EH (cell line): ENCODE measurements around the gene LYL1.

Experiments used
- DNase-seq: peaks from one replicate; pipeline ENCODE4 v3.0.0-alpha.2; 2015; ENCODE audit warnings: low read depth

The LYL1 gene

DNA sequence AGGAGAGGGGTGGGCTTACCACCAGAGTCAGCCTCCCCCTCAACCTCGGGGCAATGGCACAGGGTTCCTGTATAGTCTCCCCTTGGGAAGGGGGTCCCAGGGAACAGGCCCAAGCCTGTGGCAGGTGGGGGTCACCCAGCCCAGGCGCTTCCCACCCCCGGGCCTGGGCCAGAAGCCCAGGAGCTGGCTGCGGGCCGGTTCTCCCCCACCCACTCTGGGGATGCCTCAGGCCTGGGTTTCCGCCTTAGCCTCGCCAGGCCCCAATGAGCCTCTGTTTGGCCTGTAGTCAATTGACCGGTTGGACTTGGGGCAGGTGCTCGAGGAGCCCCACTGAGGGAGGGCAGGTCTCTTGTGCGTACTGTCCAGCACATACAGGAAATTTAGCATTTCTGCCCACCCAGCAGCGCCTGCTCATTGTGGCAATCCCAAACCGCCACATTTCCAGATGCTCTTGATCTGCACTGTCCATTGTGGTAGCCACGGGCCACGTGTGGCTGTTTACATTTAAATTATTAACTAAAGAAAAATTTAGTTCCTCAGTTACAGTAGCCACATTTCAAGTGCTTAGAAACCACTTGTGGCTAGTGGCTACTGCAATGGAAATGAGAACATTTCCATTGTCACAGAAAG lies 9.9 kb downstream of the LYL1 start:
- DNase-seq, result peak; percentile 40

DNA sequence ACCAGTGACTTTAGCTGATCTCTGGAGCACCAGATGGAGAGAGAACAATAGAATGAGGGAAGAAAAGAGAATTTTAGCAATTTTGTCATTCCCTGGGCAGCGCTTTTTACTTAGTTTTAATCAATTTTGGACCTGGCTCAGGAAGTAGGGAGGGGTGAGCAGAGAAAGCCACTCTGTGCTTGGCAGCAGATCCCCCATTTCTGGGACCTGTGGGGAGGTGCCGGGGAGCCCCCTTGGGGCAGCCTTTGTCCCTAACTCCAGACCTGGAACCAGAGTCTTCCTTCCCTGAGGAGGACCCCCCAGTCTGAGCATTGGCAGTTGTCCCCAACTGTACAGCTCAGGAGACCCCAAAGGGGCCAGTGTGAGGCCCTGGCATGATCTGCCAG lies 10.5 kb downstream of the LYL1 start:
- no peak for DNase-seq

DNA sequence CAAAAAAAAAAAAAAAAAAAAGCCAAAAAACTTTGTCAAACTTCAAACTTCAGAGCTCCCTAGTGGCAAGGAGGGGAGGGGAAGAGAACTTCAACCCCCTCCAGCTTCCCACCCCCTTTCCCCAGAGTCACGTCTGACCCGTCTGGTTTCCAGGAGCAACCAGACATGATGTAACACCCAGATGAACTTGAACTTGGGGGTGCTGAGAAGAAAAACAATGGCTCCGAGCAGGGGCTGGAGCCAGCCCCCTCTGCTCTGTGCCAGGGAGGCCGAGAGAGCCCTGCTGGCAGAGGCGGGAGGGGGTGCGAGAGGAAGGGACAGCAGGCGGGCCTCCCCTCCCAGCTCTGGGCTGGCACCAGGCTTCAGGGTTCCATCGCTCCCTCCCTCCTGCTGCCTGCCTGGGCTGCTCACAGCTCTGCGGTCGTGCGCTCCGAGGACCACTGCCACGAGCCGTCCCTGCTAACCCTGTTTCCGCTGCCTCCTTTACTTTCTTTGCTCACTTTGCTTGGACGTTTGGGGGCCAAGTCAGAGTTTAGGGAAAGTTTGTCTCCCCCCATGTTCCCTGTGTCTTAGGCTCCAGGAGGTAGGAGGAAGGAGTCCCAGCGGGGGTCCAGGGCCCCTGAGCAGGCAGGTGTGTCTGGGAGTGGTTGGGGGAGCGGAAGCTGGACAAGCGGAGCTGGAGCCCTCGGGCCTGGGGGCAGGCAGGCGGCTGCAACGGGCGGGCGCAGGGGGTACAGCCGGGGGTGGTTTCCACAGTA lies 11.1 kb downstream of the LYL1 start:
- peak; percentile 82 for DNase-seq

DNA sequence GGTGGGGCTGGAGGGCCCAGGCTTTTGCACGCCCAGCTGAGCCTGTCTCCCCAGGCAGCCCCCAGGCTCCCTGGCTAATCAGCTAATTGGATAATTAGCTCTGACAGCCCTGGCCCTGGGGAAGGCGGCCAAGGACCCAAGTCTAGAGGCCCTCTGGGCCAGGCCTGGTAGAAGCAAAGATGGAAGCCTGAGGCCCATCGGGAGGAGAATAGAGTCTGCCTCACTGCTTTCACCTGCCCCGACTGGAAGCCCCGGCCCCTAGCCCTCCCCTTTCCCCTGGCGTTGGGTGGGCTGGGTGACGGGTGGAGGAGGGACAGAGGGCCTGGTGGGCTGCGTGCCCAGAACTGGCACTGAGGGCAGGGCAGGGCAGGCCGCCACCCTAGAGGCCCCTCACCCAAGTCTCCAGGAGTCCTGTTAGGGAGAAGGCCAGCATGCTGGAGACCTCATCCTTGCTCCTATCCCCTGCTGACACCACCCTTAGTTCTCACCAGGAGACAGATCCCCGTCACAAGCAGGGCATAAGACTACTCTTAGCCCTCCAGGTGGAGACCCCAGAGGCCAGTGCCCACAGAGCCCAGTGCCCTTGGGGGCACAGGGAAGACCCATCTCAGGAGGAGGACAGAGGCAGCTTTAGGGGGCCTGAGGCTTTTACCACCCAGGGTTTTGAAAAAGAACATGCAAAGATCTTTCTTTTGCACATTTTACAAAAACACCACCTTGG lies 12.0 kb downstream of the LYL1 start:
- no peak for DNase-seq

DNA sequence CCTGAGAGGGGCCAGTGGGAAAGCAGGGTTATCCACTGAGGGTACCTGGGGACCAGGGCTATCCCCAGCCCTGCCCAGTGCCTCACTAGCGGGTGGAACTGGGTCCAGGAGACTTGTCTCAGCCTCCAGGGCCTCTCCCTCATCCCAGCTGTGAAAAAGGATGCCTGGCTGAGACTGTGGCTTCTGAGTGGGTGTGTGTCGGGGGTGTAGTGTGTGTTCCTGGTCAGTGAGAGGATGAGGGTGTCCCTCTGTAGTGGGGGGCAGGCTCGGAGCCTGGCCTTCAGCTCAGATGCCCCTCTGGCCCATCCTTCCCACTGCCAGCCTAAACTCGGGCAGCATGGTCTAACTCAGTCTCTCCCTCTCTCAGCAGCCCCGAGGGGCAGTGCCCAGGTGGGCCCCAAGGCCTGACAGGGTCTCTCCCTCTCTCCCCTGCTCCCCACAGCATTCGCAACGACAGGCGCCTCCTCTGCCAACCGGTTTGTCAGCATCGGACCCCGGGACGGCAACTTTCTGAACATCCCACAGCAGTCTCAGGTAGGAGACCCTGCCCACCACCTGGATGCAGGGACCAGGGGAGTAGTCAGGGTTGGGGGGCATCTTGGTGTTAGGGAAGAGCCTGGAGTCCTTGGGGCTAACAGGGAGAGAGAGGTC lies 12.7 kb downstream of the LYL1 start:
- DNase-seq, result no peak

DNA sequence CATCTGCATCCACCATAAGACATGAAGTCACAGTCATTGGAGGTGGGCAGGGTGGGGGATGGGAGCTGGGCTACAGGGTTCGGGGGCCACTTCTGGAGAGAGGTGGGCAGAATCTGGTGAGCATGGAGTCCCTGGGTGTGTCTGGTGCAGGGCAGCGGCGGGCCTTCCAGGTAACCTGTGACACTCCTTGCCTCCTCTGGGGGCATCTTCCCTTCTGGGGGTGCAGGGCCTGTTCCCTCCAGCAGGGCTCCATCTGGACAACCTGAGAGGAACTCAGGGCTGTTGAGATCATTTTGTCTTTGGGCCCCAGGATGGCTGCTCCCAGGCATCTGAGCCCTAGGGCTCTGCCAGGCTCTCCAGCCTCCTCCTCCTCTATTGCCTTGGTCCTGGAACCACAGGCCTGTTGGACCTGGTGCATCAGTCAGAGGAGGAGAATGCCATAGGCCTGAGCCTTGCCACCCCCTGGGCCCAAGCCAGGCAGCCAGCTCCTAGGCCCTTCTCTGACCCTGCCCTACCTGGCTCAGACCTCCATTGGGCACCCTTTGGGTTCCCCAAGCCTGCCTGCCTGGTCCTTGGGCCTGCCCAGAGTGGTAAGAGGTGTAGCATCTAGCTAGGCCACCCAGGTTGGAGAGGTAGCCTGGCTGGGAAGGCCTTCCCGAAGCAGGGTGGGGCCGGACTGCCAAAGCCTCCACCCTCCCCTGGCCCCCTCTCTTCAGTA lies 13.4 kb downstream of the LYL1 start:
- DNase-seq, result no peak

DNA sequence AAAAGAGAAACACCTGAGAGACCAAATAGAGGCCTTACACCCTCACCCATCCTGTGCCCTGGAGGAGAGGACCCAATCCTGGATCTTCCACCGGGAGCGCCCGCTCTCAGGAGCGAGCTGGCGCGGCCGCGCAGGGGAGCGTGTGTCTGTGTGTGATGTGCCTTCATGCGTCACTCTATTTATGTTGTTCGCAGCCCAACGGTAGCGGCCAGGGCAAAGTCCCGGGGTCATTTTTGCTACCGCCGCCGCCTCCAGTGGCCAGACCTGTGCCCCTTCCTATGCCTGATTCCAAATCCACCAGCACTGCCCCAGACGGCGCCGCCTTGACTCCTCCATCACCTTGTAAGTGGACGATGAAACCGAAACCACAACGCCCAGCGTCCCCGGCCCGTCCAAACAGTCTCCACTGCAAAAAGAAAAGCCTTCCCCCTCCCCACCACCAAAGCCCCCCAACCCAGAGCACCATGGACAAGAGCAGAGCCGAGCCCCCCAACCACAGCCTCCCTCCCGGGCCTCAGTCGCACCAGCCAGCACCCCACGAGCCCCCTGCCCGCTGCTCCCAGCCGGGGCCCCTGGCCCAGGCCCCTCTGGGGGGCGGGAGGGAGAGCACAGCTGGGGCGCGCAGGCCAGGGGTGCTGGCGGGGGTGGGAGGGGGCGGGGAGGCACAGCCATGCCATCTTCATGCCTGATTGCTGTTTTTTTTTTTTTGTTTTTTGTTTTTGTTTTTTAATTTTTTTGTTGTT lies 14.7 kb downstream of the LYL1 start:
- no peak for DNase-seq

DNA sequence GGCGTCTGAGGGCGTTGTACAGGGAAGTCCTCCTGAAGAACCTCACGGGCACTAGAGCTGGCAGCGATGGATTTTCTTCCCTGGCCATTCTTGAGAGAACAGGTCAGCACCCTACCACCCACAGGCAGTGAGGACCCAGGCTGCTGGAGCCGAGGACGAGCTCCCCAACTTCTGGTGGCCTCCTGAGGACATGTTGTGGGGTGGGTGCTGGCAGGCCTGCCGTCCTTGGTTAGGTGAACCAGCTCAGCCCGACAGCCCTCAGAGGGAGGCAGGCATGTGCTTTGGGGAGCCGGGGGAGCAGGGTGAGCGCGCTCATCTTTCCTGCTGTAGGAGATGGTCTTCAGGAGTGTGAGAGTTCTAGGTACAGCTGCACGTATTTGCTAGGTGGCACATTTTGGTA lies 15.4 kb downstream of the LYL1 start:
- DNase-seq, result no peak

DNA sequence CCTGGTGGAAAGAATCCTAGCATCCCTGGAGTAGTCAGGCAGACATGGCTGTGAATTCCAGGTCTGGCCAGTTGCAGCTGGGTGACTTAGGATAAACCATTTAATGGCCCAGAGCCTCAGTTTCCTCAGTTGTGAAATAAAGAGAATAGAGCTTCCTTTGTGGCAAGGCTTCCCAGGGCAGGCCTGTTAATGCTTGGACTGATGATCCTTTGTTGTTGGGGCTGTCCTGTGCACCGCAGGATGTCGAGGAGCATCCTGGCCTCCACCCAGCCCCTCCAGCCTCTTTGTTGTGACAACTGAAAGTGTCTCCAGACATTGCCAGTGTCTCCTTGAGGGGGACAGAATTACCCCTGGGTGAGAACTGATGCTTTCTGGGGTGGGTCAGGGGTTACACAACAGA lies 16.3 kb downstream of the LYL1 start:
- DNase-seq, result no peak

DNA sequence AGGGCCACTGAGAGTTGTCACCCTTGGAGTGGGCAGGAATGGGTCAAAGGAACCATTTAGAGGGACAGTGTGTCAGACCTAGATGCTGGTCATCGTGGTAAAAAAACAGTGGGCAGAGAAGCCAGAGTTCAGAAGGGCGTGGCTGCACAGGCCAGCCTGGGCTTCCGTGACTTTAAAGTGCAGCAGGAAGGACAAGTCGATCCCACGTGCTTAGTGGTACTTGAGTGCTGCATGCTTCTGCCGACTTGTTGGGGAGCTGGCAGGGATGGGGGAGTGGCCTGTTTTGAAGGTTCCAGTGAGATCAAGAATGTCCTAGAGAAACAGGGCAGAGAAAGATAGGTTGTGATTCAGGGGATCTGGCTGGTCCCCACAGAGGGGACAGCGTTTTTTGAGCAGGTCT lies 17.0 kb downstream of the LYL1 start:
- no peak for DNase-seq

DNA sequence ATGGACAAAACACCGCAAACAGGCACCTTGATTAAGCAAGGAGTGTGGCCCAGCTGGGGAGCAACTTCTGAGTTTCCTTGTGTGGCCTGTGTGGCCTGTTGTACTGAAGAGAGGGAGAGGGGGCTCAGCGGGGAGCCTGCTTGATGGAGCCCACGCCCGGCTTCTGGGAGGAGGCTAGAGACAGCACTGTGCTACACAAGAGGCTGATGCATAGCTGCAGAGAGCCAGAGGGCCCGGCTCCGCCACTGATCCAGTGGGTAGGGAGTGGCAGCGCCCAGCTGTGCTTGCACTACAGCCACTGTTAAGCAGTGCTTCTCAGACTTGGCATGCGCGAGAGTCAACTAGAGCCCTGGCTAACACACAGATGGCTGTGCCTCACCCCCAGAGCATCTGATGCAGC lies 19.0 kb downstream of the LYL1 start:
- no peak for DNase-seq

DNA sequence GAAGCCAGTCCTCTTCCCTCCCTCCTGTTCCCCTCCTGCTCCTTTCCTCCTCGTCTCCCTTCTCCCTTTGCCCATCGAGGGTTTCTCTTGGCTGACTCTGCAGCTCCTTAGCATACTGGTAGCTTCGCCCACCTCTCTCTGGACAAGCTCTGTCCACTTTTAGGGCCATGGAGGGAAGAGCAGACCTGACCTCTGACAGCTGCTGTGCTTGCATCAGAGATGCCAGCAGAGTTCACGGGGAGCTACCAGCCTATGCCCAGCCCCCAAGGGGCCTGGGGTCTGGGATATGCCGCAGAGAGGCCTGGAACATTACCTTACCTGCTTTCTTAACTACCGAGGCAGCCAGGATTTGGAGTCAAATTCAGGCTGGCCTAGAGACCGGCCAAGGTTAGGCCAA lies 19.7 kb downstream of the LYL1 start:
- DNase-seq, result no peak

DNA sequence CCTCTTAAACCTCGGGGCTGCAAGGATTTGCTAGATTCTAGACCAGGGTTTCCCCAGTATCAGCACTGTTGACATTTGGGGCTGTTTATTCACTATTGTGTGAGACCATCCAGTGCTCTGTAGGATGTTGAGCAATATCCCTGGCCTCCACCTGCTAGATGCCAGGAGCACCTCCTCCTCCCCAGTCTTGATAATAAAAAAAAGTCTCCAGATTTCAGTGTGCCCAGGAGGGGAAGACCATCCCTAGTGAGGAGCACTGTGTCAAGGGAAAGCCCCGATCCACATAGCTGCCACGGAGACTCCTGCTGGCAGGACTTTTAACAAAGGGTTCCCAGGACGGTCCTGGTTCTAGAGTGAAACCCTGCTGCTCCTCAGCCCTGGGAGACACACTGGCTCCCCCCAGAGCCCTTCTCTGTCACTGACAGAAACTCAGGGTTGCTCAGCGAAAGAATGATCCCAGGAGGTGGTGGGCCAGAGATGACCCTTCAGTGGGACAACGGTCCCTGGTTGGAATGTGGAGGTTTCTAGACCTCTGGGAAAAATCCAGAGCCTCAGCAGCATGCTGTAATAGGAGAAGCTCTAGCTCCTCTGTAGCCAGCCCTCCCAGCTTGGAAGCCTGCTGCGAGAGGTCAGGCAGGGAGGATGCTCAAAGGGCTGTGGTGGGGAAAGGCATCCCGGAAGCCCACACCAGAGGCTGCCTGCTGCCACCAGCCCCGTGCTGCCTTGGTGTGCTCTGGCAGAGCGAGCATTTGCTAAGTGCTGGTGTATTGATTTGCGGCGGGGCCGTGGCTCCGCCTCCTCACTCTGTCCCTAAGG lies 20.3 kb downstream of the LYL1 start:
- peak; percentile 65 for DNase-seq

DNA sequence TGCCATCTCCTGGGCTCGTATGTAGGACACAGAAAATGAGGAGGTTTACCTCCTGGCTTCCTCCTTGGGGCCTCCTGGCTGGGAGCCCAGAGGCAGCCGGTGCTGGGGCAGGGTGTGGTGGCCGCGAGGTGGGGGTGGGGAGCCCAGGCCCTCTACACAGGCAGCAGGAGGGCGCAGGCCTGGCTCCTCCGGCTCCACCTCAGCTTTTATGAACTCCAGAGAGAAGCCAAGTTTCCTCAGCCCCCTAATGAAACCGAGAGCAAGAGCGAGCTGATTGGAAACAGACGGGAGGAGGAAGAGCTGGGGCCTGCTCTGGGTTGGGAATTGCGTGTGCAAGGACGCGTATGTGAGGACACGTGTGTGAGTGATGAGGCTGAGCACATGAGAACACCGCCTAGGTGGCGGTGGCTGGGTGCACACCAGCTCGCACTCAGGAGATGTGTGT lies 23.1 kb downstream of the LYL1 start:
- peak; percentile 61 for DNase-seq

DNA sequence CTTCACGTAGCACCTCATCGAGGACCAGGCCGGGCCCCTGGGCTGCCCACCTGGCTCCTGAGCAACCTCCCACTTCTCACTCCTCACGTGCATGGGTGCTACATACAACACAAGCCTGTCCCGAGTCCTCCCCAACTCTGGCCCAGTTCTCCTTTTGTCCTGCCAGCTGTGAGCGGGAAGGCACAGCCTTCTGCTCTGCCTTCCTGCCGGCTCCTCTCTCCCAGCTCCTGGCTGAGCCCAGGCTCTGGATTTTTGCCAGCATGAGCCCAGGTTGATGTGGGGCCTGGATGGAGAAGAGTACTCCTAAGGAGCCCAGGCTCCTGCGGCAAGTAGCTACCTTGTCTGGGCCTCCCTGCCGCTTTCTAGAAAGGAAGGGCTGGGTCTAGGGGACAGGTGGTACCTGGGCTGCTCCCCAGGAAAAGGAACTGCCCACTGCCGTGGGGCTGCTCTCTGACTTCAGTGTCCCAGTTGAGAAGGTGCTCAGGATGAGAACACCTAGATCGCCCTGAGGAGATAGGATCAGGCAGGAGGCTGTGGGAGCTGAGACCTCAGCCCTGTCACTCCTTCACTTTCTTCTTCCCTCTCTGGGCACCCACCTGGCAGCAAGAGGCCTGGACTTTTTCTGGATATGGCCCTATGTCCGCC lies 23.6 kb downstream of the LYL1 start:
- no peak for DNase-seq

DNA sequence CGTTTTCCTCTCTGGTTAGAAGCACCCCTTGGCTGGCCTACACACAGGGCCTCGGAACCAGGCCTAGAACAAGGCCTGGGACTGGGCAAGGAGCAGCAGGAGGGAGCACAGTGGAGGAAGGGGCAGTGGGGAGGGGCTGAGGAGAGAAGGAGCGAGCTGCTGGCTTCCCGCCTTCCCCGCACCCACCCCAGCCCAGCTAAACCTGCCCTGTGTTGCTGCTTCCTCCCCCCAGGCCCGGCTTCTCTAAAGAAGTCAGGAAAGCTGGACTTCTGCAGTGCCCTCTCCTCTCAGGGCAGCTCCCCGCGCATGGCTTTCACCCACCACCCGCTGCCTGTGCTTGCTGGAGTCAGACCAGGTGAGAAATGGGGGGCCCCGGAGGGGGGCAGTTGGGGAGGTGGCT lies 24.3 kb downstream of the LYL1 start:
- no peak for DNase-seq

DNA sequence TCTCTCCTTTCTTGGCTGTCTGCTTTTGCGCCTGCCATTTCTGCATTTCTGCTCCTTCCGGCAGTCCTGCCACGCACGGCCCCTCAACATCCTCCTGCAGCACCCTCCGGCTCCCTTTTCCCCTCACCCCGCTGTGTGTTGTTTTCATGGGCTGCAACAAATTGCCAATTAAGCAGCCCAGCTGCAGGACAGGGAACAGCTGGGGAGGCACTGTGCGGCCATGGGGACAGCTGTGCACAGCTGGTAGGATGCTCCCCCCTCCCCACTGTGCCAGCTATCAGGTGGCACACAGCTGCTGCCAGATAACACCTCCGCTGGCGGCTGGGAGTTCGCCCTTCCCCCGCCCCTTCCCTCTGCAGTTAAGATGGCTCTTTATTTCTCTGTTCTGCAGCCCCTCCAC lies 25.4 kb downstream of the LYL1 start:
- no peak for DNase-seq

DNA sequence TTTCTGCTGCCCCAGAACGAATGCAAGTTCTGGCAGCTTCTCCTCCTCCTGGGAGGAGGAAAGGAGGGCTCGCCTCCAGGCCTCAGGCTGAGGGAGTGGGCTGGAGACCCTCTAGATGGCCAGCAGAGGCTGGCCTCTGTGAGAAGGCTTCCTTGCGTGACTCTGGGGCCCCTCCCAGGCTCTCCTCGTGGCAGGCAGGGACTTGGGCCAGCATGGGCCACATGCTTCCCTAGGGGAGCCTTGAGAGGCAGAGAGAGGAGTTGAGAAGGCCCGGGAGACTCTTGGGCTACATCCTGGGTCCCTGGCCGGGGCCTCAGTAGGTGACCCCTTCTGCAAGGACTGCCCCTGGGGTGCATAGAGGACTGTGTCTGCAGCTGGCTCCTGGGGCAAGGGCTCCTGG lies 25.9 kb downstream of the LYL1 start:
- no peak for DNase-seq

DNA sequence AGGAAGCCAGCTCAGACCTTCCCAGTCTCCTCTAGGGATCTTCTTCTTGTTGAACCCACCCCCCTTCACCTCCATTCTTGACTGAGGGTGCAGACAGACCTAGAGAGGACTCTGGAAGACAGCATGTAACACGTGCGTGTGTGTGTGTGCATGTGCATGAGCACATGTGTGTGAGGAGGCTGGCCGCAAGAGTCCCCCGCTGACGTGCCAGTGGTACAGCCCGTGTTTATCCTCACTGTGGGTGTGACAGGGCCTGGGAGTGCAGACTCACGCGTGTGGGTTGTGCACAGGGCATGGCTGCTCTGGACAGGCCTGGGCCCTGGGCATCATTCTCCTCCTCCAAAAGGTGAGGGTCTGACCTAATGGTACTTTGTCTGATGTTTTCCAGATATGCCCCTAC lies 26.3 kb downstream of the LYL1 start:
- no peak for DNase-seq

DNA sequence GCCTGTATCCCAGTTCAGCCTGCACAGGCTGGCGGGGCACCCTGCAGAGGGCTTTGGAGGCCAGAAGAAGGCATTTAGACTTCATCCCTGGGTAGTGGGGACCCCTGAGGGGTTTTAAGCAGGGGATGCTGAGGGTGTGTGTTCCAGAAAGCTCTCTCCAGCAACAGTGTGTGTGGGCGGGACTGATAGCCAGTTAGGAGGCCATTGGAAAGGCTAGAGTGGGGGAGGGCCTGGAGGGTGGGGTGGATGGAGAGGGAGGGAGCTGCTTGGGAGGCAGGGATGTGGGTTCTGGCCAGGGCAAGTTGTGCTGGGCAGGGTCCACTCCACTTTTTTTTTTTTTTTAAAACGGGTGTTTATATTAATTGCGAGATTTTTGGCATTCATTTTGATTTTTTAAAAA lies 28.3 kb downstream of the LYL1 start:
- DNase-seq, result no peak
